ENCODE results near the gene CCR5. TPM values are rescaled to one million over a fixed set of nuclear protein-coding genes. Genes with fewer than 3 reads are reported as not detected.

The CCR5 gene
- total and polyA plus RNA-seq, 9 of the 15 experiments (the other 6 are each of a cell fraction or from before 2014, with no cell fraction given) = not detected

DNA sequence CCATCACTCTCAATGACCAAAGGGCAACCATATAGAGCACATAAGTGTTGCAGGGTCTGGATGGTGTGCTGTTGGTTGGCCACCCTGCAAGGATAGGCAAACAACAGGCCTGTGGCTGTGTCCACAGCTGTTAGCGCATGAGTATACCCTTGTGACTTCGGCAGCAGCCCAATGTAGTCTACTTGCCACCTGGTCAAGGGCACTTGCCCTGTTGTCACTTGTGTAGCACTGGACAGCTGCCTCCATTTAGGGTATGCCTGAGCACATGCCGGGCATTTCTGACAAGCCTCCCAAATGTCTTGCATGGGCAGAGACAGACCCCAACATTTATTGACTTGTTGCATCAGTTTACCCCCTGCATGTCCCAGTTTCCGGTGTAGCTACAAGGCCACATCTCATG, 49.1 kb downstream of the CCR5 start:
- H3K27ac ChIP-seq (ENCODE audit: extremely low read depth, low read depth, low read length) = no peak overlapping the region
- no peaks in the 10 kb centered on the region; a peak in 1 of 5 replicates for H3K27me3 ChIP-seq (ENCODE audit: control insufficient read depth in 2 of 2, insufficient read depth in 2 of 2, low read length in 2 of 2)
- H3K79me2 ChIP-seq (ENCODE audit: control insufficient read depth, insufficient read depth, low read length) = no peaks in the 10 kb centered on the region
- no TSS peak for BruUV-seq (replicated peaks)
- no peak for ATAC-seq
- POLR2A ChIA-PET = interaction anchor here (0.6 kb wide), 1 partner anchor 12 kb away, joined by 3 read pairs; no protein-coding TSS in a partner anchor
- no peaks in the 10 kb centered on the region for H4K20me1 ChIP-seq (replicated peaks; ENCODE audit: control insufficient read depth, insufficient read depth, low read length)
- WGBS (ENCODE audit: insufficient coverage, low coverage, missing lambda C conversion rate) = 45% methylated on average over 4 of the region's 4 CpGs
- no peaks in the 10 kb centered on the region for H3K9me1 ChIP-seq (ENCODE audit: control insufficient read depth, insufficient read depth, low read length)
- no peak overlapping the region for H3K9ac ChIP-seq (ENCODE audit: insufficient read depth in 1 of 2, low read depth in 2 of 2, low read length in 2 of 2)
- H3K4me3 ChIP-seq = no peak overlapping the region
- no peak for FAIRE-seq
- no peaks in the 10 kb centered on the region for H3K9me3 ChIP-seq (replicated peaks; ENCODE audit: control insufficient read depth, insufficient read depth, low read depth, low read length)
- in situ Hi-C loops (cut with MboI) (loop anchor here (25.0 kb wide), 1 partner anchor 1383 kb away; the partner anchor contains the start of gene CLEC3B), intact Hi-C loops (cut with micrococcal nuclease) (no loop called here)
- no peak overlapping the region for H3K4me2 ChIP-seq (ENCODE audit: insufficient read depth, low read length)
- CTCF ChIA-PET (ENCODE audit: low intra/inter-chr PET ratio) = no interaction called here
- no peak for DNase-seq (ENCODE audit: extremely low read depth in 1 of 4, low spot score in 3 of 4)
- peaks cover 6 to 22% of the 10 kb centered on the region in 2 experiments; a peak in 4 of 5 replicates for H3K4me1 ChIP-seq (replicated peaks in 1 of 2; ENCODE audit: control insufficient read depth in 2 of 2, insufficient read depth in 2 of 2, low read length in 2 of 2)
- no peak overlapping the region for H2AFZ ChIP-seq (ENCODE audit: low read depth, low read length)
- no peaks in the 10 kb centered on the region for H3K36me3 ChIP-seq (ENCODE audit: control insufficient read depth, insufficient read depth, low read length)
- TF ChIP-seq SMARCC2 (IDR thresholded peaks at IDR 0.05; ENCODE audit: low read depth) (no peak), HCFC1 (IDR thresholded peaks at IDR 0.05; ENCODE audit: low read depth, low read length) (no peak), MYC (IDR thresholded peaks at IDR 0.05; ENCODE audit: low read depth, low read length) (no peak), MYC (CRISPR knock-in tag; IDR thresholded peaks at IDR 0.05; ENCODE audit: borderline replicate concordance, low read depth) (no peak), HMG20B (CRISPR knock-in tag; IDR thresholded peaks at IDR 0.05) (no peak), NCOA4 (IDR thresholded peaks at IDR 0.05; ENCODE audit: partially characterized antibody) (no peak), XRCC5 (IDR thresholded peaks at IDR 0.05; ENCODE audit: low read depth, low read length) (no peak), ZFP30 (CRISPR knock-in tag; IDR thresholded peaks at IDR 0.05; ENCODE audit: borderline replicate concordance) (no peak), ZSCAN29 (IDR thresholded peaks at IDR 0.05) (no peak), ZNF146 (CRISPR knock-in tag; IDR thresholded peaks at IDR 0.05; ENCODE audit: unreplicated experiment) (no peak), ZNF445 (CRISPR knock-in tag; IDR thresholded peaks at IDR 0.05; ENCODE audit: low read depth) (no peak), BRCA1 (IDR thresholded peaks at IDR 0.05) (no peak), BRCA1 (CRISPR knock-in tag; IDR thresholded peaks at IDR 0.05) (no peak)
- TF ChIP-seq, protein P1, sequence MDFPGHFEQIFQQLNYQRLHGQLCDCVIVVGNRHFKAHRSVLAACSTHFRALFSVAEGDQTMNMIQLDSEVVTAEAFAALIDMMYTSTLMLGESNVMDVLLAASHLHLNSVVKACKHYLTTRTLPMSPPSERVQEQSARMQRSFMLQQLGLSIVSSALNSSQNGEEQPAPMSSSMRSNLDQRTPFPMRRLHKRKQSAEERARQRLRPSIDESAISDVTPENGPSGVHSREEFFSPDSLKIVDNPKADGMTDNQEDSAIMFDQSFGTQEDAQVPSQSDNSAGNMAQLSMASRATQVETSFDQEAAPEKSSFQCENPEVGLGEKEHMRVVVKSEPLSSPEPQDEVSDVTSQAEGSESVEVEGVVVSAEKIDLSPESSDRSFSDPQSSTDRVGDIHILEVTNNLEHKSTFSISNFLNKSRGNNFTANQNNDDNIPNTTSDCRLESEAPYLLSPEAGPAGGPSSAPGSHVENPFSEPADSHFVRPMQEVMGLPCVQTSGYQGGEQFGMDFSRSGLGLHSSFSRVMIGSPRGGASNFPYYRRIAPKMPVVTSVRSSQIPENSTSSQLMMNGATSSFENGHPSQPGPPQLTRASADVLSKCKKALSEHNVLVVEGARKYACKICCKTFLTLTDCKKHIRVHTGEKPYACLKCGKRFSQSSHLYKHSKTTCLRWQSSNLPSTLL (IDR thresholded peaks at IDR 0.05) = no peak
- TF ChIP-seq, protein P2, sequence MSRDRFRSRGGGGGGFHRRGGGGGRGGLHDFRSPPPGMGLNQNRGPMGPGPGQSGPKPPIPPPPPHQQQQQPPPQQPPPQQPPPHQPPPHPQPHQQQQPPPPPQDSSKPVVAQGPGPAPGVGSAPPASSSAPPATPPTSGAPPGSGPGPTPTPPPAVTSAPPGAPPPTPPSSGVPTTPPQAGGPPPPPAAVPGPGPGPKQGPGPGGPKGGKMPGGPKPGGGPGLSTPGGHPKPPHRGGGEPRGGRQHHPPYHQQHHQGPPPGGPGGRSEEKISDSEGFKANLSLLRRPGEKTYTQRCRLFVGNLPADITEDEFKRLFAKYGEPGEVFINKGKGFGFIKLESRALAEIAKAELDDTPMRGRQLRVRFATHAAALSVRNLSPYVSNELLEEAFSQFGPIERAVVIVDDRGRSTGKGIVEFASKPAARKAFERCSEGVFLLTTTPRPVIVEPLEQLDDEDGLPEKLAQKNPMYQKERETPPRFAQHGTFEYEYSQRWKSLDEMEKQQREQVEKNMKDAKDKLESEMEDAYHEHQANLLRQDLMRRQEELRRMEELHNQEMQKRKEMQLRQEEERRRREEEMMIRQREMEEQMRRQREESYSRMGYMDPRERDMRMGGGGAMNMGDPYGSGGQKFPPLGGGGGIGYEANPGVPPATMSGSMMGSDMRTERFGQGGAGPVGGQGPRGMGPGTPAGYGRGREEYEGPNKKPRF (IDR thresholded peaks at IDR 0.05; ENCODE audit: low read depth, low read length) = no peak

Measured in K562 (cell line).